SJCRH30 (cell line): Measurements from ENCODE around the gene GUCA2B. TPM values are rescaled to one million over a fixed set of nuclear protein-coding genes. Genes with fewer than 3 reads are reported as not detected.

Source experiments
- DNase-seq, 2 experiments: peaks; one replicate each; pipeline ENCODE4 v3.0.0-alpha.2; 2015 to 2020
- H3K27ac ChIP-seq: fragments of 250-450 bp; sonication (Bioruptor Pico); 2 replicates; pipeline ENCODE4 v1.5.1; 2020; ENCODE audit warnings: mild to moderate bottlenecking, moderate library complexity
- H3K27me3 ChIP-seq: fragments of 250-450 bp; sonication (Bioruptor Pico); 2 replicates; pipeline ENCODE4 v1.5.1; 2020; ENCODE audit warnings: mild to moderate bottlenecking, moderate library complexity
- H3K36me3 ChIP-seq: fragments of 250-450 bp; sonication (Bioruptor Pico); 2 replicates; pipeline ENCODE4 v1.5.1; 2020; ENCODE audit warnings: mild to moderate bottlenecking, moderate library complexity
- H3K4me1 ChIP-seq: fragments of 250-450 bp; sonication (Bioruptor Pico); 2 replicates; pipeline ENCODE4 v1.5.1; 2020; ENCODE audit warnings: mild to moderate bottlenecking, moderate library complexity
- H3K4me3 ChIP-seq: fragments of 250-450 bp; sonication (Bioruptor Pico); 2 replicates; pipeline ENCODE4 v1.5.1; 2020; ENCODE audit warnings: mild to moderate bottlenecking, moderate library complexity
- H3K9me3 ChIP-seq: fragments of 250-450 bp; sonication (Bioruptor Pico); replicated peaks from 2 replicates; pipeline ENCODE4 v1.5.1; 2020; ENCODE audit warnings: mild to moderate bottlenecking, moderate library complexity
- total RNA-seq: library from RNA; depleted of rRNA; stranded (reverse); fragments of >200 nt; shearing (Covaris generic); gene quantifications from 2 replicates; pipeline ENCODE4 v1.2.3, GENCODE V29; 2014

Gene GUCA2B
- total RNA-seq, 1 experiment from 2014 or later, result not detected

GRCh38 chr1:42135426-42135825, 17.8 kb upstream of the GUCA2B start:
- H3K36me3 ChIP-seq, result no peaks in the 10 kb centered on the region
- H3K9me3 ChIP-seq, result no peaks in the 10 kb centered on the region
- no peaks in the 10 kb centered on the region for H3K4me1 ChIP-seq
- DNase-seq, result no peak
- no peak overlapping the region for H3K4me3 ChIP-seq
- no peak overlapping the region for H3K27ac ChIP-seq
- no peaks in the 10 kb centered on the region for H3K27me3 ChIP-seq

DNA sequence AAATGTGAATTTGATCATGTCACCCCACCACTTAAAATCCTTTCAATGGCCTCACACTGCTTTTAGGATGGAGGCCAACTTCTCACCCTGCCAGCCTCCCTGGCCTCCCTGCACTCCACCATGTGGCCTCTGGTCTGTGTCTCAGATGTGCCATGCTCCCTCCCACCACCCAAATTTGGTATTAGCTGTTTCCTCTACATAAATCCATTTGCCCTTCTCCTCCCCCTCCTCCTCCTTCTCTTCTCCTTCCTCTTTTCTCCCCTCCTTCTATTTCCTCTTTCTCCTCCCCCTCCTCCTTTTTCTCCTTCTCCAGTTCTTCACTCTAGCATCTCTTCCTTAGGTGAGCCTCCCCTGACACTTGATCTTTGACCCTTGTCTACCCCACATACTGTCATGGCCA, 16.7 kb upstream of the GUCA2B start:
- no peaks in the 10 kb centered on the region for H3K9me3 ChIP-seq
- H3K27me3 ChIP-seq, result no peaks in the 10 kb centered on the region
- H3K27ac ChIP-seq, result no peak overlapping the region
- DNase-seq, result no peak
- H3K4me1 ChIP-seq, result no peaks in the 10 kb centered on the region
- H3K36me3 ChIP-seq, result no peaks in the 10 kb centered on the region
- H3K4me3 ChIP-seq, result no peak overlapping the region

GRCh38 chr1:42137766-42138165, 15.4 kb upstream of the GUCA2B start:
- Histone ChIP-seq H3K27ac (no peak overlapping the region), H3K27me3 (no peaks in the 10 kb centered on the region), H3K9me3 (no peaks in the 10 kb centered on the region), H3K36me3 (no peaks in the 10 kb centered on the region), H3K4me1 (no peaks in the 10 kb centered on the region), H3K4me3 (no peak overlapping the region)
- DNase-seq, result no peak

DNA sequence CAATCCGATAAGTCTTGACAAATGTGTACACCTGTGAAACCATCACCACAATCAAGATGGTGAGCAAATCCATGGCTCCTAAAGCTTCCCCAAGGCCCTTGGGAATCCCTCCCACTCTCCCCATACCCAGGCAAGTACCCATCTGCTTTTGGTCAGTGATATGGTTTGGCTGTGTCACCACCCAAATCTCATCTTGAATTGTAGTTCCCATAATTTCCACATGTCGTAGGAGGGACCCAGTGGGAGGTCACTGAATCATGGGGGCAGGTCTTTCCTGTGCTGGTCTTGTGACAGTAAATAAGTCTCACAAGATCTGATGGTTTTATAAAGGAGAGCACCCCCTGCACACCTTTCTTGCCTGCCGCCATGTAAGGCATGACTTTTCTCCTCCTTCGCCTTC, 14.6 kb upstream of the GUCA2B start:
- no peaks in the 10 kb centered on the region for H3K36me3 ChIP-seq
- no peaks in the 10 kb centered on the region for H3K9me3 ChIP-seq
- no peak overlapping the region for H3K4me3 ChIP-seq
- H3K27ac ChIP-seq, result no peak overlapping the region
- DNase-seq, result no peak
- peaks cover 5% of the 10 kb centered on the region for H3K4me1 ChIP-seq
- no peaks in the 10 kb centered on the region for H3K27me3 ChIP-seq

GRCh38 chr1:42139444-42139843, 13.8 kb upstream of the GUCA2B start:
- H3K4me1 ChIP-seq, result peaks cover 14% of the 10 kb centered on the region
- H3K36me3 ChIP-seq, result no peaks in the 10 kb centered on the region
- DNase-seq, result no peak
- no peaks in the 10 kb centered on the region for H3K9me3 ChIP-seq
- H3K27ac ChIP-seq, result no peak overlapping the region
- no peaks in the 10 kb centered on the region for H3K27me3 ChIP-seq
- H3K4me3 ChIP-seq, result no peak overlapping the region

DNA sequence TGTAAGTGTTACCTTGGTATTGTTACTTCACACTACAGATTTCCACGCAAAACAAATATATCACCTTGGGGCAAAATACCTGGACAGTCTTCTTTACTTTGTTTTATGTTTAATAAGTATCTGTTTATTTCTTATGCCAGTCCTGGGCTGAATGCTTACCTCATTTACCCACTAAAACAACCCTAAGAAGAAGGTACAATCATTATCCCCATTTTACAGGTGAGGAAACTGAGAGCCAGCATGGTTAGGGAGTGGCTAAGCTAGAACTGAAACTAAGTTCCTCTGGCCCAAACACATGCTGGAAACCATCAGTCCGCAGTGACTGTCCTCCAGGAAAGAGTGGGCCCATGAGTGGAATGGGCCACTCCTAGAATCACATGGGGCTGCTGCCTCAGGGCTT, 13.0 kb upstream of the GUCA2B start:
- Histone ChIP-seq H3K9me3 (no peaks in the 10 kb centered on the region), H3K27ac (no peak overlapping the region), H3K36me3 (no peaks in the 10 kb centered on the region), H3K27me3 (no peaks in the 10 kb centered on the region), H3K4me3 (no peak overlapping the region), H3K4me1 (peaks cover 21% of the 10 kb centered on the region)
- no peak for DNase-seq

GRCh38 chr1:42141978-42142377, 11.2 kb upstream of the GUCA2B start:
- DNase-seq, result no peak
- Histone ChIP-seq H3K9me3 (no peaks in the 10 kb centered on the region), H3K27me3 (no peaks in the 10 kb centered on the region), H3K36me3 (no peaks in the 10 kb centered on the region), H3K4me3 (no peak overlapping the region), H3K4me1 (peaks cover 25% of the 10 kb centered on the region), H3K27ac (no peak overlapping the region)

DNA sequence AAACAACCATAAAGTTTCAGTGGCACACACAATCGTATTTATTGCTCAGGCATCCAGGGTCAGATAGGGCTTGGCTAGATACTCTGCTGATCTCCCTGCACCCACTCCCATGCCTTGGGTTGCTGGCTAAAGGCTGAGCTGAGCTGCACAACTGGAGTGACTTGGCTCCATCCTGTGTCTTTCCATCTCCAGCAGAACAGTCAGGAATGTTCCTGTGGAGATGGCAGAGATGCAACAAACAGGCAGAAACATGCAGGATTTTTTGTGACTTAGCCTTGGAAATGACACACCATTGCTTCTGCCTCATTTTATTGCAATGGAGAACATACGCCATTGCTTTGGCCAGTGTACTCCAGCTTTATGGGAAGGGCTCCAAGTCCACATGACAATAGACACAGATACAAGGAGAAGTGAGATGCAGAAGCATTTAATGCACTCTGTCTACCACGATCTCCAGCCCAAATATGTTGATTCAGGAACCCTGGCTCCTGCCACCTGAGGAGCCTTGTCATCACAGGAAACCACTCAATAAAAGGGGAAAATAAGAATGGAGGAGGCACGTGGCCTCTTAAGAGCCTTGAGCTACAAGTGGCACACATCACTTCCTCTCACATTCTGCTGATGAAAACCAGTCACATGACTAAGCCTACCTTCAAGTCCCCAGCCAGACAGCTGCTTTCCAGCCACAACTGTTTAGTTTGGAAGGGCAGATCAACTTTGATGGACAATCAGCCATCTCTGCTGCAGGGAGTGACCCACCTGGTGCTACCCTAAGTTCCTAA, 10.1 kb upstream of the GUCA2B start:
- Histone ChIP-seq H3K27me3 (no peaks in the 10 kb centered on the region), H3K4me1 (peaks cover 25% of the 10 kb centered on the region), H3K4me3 (no peak overlapping the region), H3K36me3 (no peaks in the 10 kb centered on the region), H3K9me3 (no peaks in the 10 kb centered on the region), H3K27ac (no peak overlapping the region)
- DNase-seq, result peak; percentile 47 to 59

GRCh38 chr1:42143896-42144710, 9.1 kb upstream of the GUCA2B start:
- peak; percentile 86 to 89 for DNase-seq
- Histone ChIP-seq H3K4me3 (peak overlapping the region; percentile 8), H3K9me3 (no peaks in the 10 kb centered on the region), H3K27me3 (no peaks in the 10 kb centered on the region), H3K4me1 (peaks cover 25% of the 10 kb centered on the region), H3K36me3 (no peaks in the 10 kb centered on the region), H3K27ac (peak overlapping the region; percentile 55)

GRCh38 chr1:42144711-42145388, 8.4 kb upstream of the GUCA2B start:
- Histone ChIP-seq H3K9me3 (no peaks in the 10 kb centered on the region), H3K36me3 (no peaks in the 10 kb centered on the region), H3K27me3 (no peaks in the 10 kb centered on the region), H3K27ac (peak overlapping the region; percentile 55), H3K4me3 (no peak overlapping the region), H3K4me1 (peaks cover 25% of the 10 kb centered on the region)
- DNase-seq, result peak; percentile 80

DNA sequence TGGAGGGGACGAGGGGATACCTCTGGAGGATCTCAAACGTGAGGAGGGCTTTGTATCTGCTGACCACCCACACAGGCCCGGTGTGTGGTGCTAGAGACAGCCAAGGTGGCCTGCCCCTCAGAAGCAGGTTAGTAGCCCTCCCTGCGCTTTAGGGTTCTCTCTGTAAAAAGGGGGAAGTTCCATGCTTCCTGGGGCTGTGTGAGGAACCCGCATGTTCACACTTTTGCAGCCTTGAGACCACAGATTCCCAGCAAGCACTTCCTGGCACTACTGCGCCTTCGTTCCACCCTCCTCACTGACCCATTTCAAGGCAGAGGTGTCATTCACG, 7.9 kb upstream of the GUCA2B start:
- Histone ChIP-seq H3K9me3 (no peaks in the 10 kb centered on the region), H3K36me3 (no peaks in the 10 kb centered on the region), H3K4me1 (peaks cover 25% of the 10 kb centered on the region), H3K27me3 (no peaks in the 10 kb centered on the region), H3K4me3 (no peak overlapping the region), H3K27ac (peak overlapping the region; percentile 55)
- no peak for DNase-seq

- no peaks in the 10 kb centered on the region for H3K27me3 ChIP-seq
- no peak overlapping the region for H3K27ac ChIP-seq
- DNase-seq, result no peak
- H3K9me3 ChIP-seq, result no peaks in the 10 kb centered on the region
- peaks cover 25% of the 10 kb centered on the region for H3K4me1 ChIP-seq
- H3K4me3 ChIP-seq, result no peak overlapping the region
- H3K36me3 ChIP-seq, result no peaks in the 10 kb centered on the region
These were observed 7.2 kb upstream of the GUCA2B start for GRCh38 chr1:42145764-42146625.

GRCh38 chr1:42146626-42147320, 6.4 kb upstream of the GUCA2B start:
- peak; percentile 65 to 82 for DNase-seq
- Histone ChIP-seq H3K9me3 (no peaks in the 10 kb centered on the region), H3K27me3 (no peaks in the 10 kb centered on the region), H3K27ac (no peak overlapping the region), H3K4me3 (no peak overlapping the region), H3K36me3 (no peaks in the 10 kb centered on the region), H3K4me1 (peaks cover 25% of the 10 kb centered on the region)

GRCh38 chr1:42148166-42148565, 5.0 kb upstream of the GUCA2B start:
- no peaks in the 10 kb centered on the region for H3K36me3 ChIP-seq

More at GRCh38 chr1:42148166-42148565, 5.0 kb upstream of the GUCA2B start:
- Histone ChIP-seq H3K27ac (no peak overlapping the region), H3K9me3 (no peaks in the 10 kb centered on the region), H3K27me3 (no peaks in the 10 kb centered on the region), H3K4me1 (peaks cover 24% of the 10 kb centered on the region), H3K4me3 (no peak overlapping the region)
- DNase-seq, result no peak
